Upper lobe of left lung (tissue), 6 donors: Measurements from ENCODE around the gene MOB3C. TPM values are rescaled to one million over a fixed set of nuclear protein-coding genes. Genes with fewer than 3 reads are reported as not detected.
"Not testable (repeated sequence)": the region's sequence is repeated elsewhere in the genome, so short reads cannot be mapped to it uniquely, and the experiment has no call there.

Experiments
- ATAC-seq, 2 donors: fragments of 200-7000 bp; cut with Tn5 transposase; one replicate each; pipeline ENCODE4 v1.9.1; 2022; ENCODE audit warnings: mild to moderate bottlenecking in 2 of 2, moderate library complexity in 2 of 2; ENCODE audit not compliant: low FRiP score in 2 of 2
- DNase-seq, 2 donors: peaks; one replicate each; pipeline ENCODE4 v3.0.0-alpha.2; 2019 to 2020
- H3K27ac ChIP-seq, 4 donors: fragments of 200-600 bp; sonication (generic); one replicate each; pipeline ENCODE4 v1.5.1; 2016 to 2019
- H3K27me3 ChIP-seq, 4 donors: fragments of 200-600 bp; sonication (generic); one replicate each; pipeline ENCODE4 v1.5.1; 2017 to 2019
- H3K36me3 ChIP-seq, 4 donors: fragments of 200-600 bp; sonication (generic); one replicate each; pipeline ENCODE4 v1.5.1; 2016 to 2019
- H3K4me1 ChIP-seq, 4 donors: fragments of 200-600 bp; sonication (generic); one replicate each; pipeline ENCODE4 v1.5.1; 2018 to 2019
- H3K4me3 ChIP-seq, 4 donors: fragments of 200-600 bp; sonication (generic); one replicate each; pipeline ENCODE4 v1.5.1; 2017 to 2019; ENCODE audit warnings: mild to moderate bottlenecking in 2 of 4, moderate library complexity in 1 of 4
- H3K9me3 ChIP-seq, 4 donors: fragments of 200-600 bp; sonication (generic); one replicate each; pipeline ENCODE4 v1.5.1; 2018 to 2019
- CTCF ChIP-seq, 6 experiments: fragments of 450-650 bp in 4 of 6; fragments of 200-600 bp in 2 of 6; sonication (generic) in 2 of 6; IDR thresholded peaks; one replicate each; pipeline ENCODE4 v1.5.1; 2016 to 2019; ENCODE audit warnings: antibody characterized with exemption in 6 of 6
- EP300 ChIP-seq, 4 donors: sonication (generic); formaldehyde crosslinking; IDR thresholded peaks; one replicate each; pipeline ENCODE4 v1.5.1; 2017; ENCODE audit warnings: antibody characterized with exemption in 4 of 4, control low read depth in 2 of 4
- POLR2A ChIP-seq, 4 donors: fragments of 450-650 bp; IDR thresholded peaks; one replicate each; pipeline ENCODE4 v1.5.1; 2016 to 2017; ENCODE audit warnings: antibody characterized with exemption in 4 of 4, mild to moderate bottlenecking in 2 of 4
- POLR2AphosphoS5 ChIP-seq, 2 donors: sonication (generic); formaldehyde crosslinking; IDR thresholded peaks; one replicate each; pipeline ENCODE4 v1.5.1; 2017; ENCODE audit warnings: antibody characterized with exemption in 2 of 2
- WGBS, 2 donors: methylation state at CpG; one replicate each; pipeline ENCODE4 v1.1.5; 2017 to 2018; 5-methylcytosine and 5-hydroxymethylcytosine counted together
- total RNA-seq, 6 donors: library from RNA; depleted of rRNA in 4 of 6; stranded (reverse); fragments of >200 nt in 4 of 6; gene quantifications; one replicate each; pipeline versions ENCODE4 v1.1.0 to v1.2.1, GENCODE V29; 2016 to 2021
- donor health status: DM: no; HTN: no; CAD: no; lungs with moderate emphysema.
- donor health status: DM: no; HTN: yes; CAD: no; lungs with severe emphysema.

The MOB3C gene
- total RNA-seq, 6 donors from 2014 or later: 15.1 to 33.3 (median 22.2) TPM

GRCh38 chr1:46657775-46658174 lies 41.2 kb upstream of the MOB3C start:
- Histone ChIP-seq H3K4me1 (no peaks in the 10 kb centered on the region), H3K27me3 (no peaks in the 10 kb centered on the region), H3K36me3 (peaks cover 4 to 57% (median 13%) of the 10 kb centered on the region in 4 donors), H3K27ac (no peak overlapping the region), H3K9me3 (no peaks in the 10 kb centered on the region), H3K4me3 (no peak overlapping the region)
- no peak for DNase-seq
- no peak for TF ChIP-seq CTCF (IDR thresholded peaks at IDR 0.05)
- no peak for TF ChIP-seq EP300 (IDR thresholded peaks at IDR 0.05)
- no peak for TF ChIP-seq POLR2AphosphoS5 (IDR thresholded peaks at IDR 0.05)
- TF ChIP-seq POLR2A (IDR thresholded peaks at IDR 0.05): no peak
- WGBS, 2 donors: 84 to 91% methylated on average over 1 of the region's 1 CpG
- no peak for ATAC-seq

GRCh38 chr1:46656643-46657042 lies 40.0 kb upstream of the MOB3C start:
- H3K27me3 ChIP-seq: no peaks in the 10 kb centered on the region
- H3K4me3 ChIP-seq: no peak overlapping the region
- no peaks in the 10 kb centered on the region for H3K4me1 ChIP-seq
- TF ChIP-seq CTCF (IDR thresholded peaks at IDR 0.05) (no peak), EP300 (IDR thresholded peaks at IDR 0.05) (no peak), POLR2AphosphoS5 (IDR thresholded peaks at IDR 0.05) (no peak), POLR2A (IDR thresholded peaks at IDR 0.05) (no peak)
- H3K27ac ChIP-seq: no peak overlapping the region
- ATAC-seq (no peak), DNase-seq (no peak)
- H3K36me3 ChIP-seq: peaks cover 4 to 67% (median 16%) of the 10 kb centered on the region in 4 donors
- no peaks in the 10 kb centered on the region for H3K9me3 ChIP-seq
- 85 to 89% methylated on average over 2 of the region's 2 CpGs for WGBS, 2 donors

- Histone ChIP-seq H3K27me3 (no peaks in the 10 kb centered on the region), H3K9me3 (no peaks in the 10 kb centered on the region), H3K4me3 (no peak overlapping the region), H3K4me1 (no peaks in the 10 kb centered on the region), H3K36me3 (peaks cover 4 to 67% (median 16%) of the 10 kb centered on the region in 4 donors), H3K27ac (no peak overlapping the region)
- ATAC-seq (no peak), DNase-seq (no peak)
- TF ChIP-seq POLR2AphosphoS5 (IDR thresholded peaks at IDR 0.05) (no peak), POLR2A (IDR thresholded peaks at IDR 0.05) (no peak), CTCF (IDR thresholded peaks at IDR 0.05) (no peak), EP300 (IDR thresholded peaks at IDR 0.05) (no peak)
Observed at GRCh38 chr1:46655848-46656247, 39.2 kb upstream of the MOB3C start.

- not testable (repeated sequence) for H3K9me3 ChIP-seq, H3K27me3 ChIP-seq, H3K27ac ChIP-seq, H3K4me3 ChIP-seq, ATAC-seq, DNase-seq, H3K4me1 ChIP-seq
- WGBS, 2 donors: 93 to 100% methylated on average over 2 of the region's 2 CpGs
- peaks cover 4 to 76% (median 21%) of the 10 kb centered on the region in 4 donors for H3K36me3 ChIP-seq
Observed at GRCh38 chr1:46654698-46655097, 38.1 kb upstream of the MOB3C start.

- H3K36me3 ChIP-seq: peaks cover 4 to 80% (median 26%) of the 10 kb centered on the region in 4 donors
- no peak for ATAC-seq
- WGBS, 2 donors: 95 to 100% methylated on average over 1 of the region's 1 CpG
Observed at GRCh38 chr1:46654012-46654411, 37.4 kb upstream of the MOB3C start.

GRCh38 chr1:46653405-46653958 lies 36.9 kb upstream of the MOB3C start:
- DNase-seq: no peak
- Histone ChIP-seq H3K36me3 (peaks cover 4 to 81% (median 26%) of the 10 kb centered on the region in 4 donors), H3K27ac (no peak overlapping the region), H3K27me3 (no peaks in the 10 kb centered on the region), H3K4me1 (no peaks in the 10 kb centered on the region), H3K9me3 (peaks cover 0 to 6% (median 0%) of the 10 kb centered on the region in 4 donors), H3K4me3 (no peak overlapping the region)
- TF ChIP-seq POLR2A (IDR thresholded peaks at IDR 0.05): no peak
- TF ChIP-seq EP300 (IDR thresholded peaks at IDR 0.05): no peak
- TF ChIP-seq CTCF (IDR thresholded peaks at IDR 0.05): no peak
- no peak for TF ChIP-seq POLR2AphosphoS5 (IDR thresholded peaks at IDR 0.05)
- WGBS, 2 donors: 75 to 87% methylated on average over 2 of the region's 2 CpGs
- ATAC-seq: no peak

More at GRCh38 chr1:46654012-46654411, 37.4 kb upstream of the MOB3C start:
- no peak for DNase-seq
- no peak for TF ChIP-seq POLR2AphosphoS5 (IDR thresholded peaks at IDR 0.05)
- Histone ChIP-seq H3K27ac (no peak overlapping the region), H3K4me3 (no peak overlapping the region), H3K9me3 (peaks cover 0 to 6% (median 0%) of the 10 kb centered on the region in 4 donors), H3K27me3 (no peaks in the 10 kb centered on the region), H3K4me1 (no peaks in the 10 kb centered on the region)
